Activated effector memory CD4-positive, alpha-beta T cell treated with anti-CD3 and anti-CD28 coated beads, Interleukin-2, amount 50 U/mL, for 16 hours (primary cell): ENCODE results near the gene CERS5.
A peak's percentile ranks its signal among the peaks of the same experiment; 100 is the strongest.
"Not testable (repeated sequence)": the region's sequence is repeated elsewhere in the genome, so short reads cannot be mapped to it uniquely, and the experiment has no call there.

Source experiments
- DNase-seq: peaks from one replicate; pipeline ENCODE4 v3.0.0-alpha.2; 2020

Gene CERS5

DNA sequence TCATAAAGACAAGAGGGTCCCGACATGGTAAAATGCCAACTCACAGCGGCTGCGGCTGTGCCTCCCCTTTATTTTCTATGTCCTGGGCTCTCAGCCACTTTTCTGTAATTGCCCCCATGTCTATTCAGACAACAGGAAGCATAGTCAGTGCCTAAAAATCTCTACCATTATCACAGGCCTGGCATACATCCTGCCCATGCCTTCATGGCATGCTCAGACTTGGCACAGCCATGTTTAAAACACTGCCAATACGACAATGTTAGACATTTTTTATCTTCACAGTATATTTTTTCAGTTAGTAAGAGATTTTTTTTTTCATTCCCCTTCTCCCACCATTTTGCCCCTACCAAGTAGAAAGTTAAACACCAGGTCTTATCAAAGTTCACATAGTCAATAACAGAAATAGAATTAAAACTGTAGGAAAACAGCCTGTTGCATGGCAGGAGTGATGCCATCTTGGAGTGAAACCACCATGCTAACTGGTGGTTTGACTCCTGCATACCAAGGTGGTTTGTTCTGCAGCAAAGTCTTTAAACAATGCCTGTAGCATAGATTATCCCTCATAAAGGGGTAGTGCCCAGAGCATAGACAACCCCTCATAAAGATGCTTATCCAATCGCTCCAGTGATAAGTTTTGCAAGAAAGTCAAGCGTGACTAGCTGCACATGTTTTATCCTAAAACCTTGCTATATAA, 18.9 kb upstream of the CERS5 start:
- no peak for DNase-seq

DNA sequence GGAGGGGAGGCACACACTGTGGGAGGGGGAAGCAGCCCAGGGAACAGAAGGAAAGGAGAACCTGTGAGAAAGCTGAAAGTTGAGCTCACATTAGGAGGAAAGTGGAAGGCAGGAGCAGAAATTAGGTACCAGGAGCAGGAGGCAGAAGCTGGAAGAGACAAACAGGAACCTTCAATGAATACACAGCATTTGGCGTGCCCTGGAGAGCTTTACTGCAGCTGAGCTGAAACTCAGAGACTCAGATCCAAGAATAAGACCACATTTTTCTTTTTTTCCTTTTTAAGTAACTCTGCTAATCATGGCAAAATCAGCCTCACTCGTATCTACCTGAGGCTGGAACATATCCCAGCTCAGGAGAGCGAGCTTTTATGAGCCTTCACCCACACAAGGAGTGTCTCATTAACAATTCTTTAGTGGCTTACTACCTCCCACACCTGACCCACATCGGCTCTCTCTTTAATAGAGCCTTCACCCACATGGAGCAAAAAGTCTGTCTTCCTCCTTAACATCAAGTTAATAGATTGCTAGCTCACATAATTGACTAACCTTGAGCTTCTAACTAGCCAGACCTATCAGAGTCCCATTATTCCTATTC, 18.2 kb upstream of the CERS5 start:
- no peak for DNase-seq

- DNase-seq, result no peak
Measured at GRCh38 chr12:50184261-50184660, 17.1 kb upstream of the CERS5 start.

DNA sequence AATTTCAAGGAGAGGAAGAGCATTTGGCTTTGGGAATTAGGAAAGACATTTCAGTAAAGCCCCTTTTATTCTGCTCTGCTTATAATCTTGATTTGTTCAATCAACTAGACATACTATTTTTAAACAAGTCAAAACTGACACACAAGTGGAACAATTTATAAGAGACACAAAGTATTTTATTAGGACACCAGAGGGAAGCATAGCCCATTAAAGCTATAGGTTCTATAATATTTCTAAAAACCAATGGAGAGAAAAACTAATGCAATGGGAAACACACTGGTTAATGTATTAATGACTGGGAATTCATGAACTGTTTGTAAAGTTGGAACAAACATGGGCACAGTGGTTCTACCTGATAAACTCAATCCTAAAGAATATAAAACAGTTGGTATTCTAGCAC, 15.3 kb upstream of the CERS5 start:
- no peak for DNase-seq

DNA sequence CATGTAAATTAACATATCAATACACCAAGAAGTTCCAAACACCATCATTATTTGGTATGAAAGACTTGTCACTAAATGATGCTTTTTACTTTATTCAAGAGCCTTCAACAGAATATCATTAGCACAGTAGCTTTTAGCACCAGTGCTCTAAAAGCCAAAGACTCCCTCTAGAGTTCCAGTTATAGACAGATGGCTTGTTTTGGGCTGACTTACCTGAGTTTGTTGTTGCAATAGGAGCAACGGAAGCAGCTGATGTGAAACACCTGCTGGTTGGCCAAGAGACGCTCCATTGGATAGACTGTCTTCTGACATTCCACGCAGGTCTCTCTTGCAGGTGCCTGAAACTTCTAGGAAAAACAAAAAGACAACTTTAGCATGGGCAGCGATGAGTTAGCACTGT, 14.5 kb upstream of the CERS5 start:
- no peak for DNase-seq

- no peak for DNase-seq
Measured at GRCh38 chr12:50175716-50176026, 8.5 kb upstream of the CERS5 start.

DNA sequence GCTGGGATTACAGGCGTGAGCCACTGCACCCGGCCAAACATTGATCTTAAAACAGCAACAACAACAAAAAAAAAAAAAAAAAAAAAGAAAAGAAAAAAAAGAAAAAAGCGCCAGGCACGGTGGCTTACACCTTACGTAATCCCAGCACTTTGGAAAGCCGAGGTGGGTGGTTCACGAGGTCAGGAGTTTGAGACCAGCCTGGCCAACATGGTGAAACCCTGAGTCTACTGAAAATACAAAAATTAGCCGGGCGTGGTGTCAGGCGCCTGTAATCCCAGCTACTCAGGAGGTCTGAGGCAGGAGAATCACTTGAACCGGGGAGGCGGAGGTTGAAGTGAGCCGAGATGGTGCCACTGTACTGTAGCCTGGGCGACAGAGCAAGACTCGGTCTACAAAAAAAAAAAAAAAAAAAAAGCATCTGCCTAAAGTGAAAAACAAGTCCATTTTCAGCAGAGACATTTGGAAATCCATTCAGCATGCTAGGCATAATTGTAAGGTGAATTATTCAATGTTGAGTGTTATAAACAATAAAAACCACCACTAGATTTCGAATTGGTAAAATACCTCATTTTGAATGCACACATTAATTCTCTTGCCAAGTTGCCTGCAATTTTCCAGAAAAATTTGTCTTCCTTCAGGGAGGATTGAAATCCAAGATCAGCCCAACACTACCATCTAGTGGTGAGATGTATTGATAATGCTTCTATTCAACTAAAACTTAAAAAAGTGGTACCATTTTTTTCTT, 8.0 kb upstream of the CERS5 start:
- DNase-seq, result no peak

DNA sequence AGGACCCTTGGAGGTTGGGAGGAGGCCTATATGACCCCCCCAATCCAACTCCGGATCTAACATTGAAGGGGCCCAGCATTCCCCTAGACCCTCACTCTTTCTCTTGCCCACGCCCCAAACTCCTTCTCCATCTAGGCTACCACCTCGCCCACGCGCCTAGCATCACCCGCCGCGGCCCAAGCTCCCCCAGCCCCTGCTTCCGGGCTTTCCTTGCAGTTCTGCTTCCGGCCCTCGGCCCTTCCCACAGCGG, 445 bp downstream of the CERS5 start:
- DNase-seq, result peak; percentile 83

GRCh38 chr12:50164963-50165362, 2.2 kb downstream of the CERS5 start:
- no peak for DNase-seq

DNA sequence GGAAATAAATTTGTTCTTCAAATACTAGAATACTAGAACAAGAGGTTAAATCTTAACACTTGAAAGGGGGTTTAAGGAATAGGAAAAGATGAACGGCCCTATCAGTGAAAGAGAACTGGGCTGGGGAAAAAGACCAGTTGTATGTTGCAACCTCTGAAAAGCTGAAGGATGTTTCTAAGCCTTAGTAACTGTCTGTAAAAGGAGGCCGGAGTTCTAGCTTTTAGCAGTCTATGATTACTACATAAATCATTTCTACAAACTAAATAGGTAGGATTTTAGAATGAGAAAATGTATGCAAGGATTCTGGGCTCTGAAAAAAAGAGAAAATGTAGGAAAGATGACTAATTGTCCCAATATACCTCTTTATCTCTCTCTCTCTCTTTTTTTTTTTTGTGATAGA, 4.9 kb downstream of the CERS5 start:
- DNase-seq, result no peak

DNA sequence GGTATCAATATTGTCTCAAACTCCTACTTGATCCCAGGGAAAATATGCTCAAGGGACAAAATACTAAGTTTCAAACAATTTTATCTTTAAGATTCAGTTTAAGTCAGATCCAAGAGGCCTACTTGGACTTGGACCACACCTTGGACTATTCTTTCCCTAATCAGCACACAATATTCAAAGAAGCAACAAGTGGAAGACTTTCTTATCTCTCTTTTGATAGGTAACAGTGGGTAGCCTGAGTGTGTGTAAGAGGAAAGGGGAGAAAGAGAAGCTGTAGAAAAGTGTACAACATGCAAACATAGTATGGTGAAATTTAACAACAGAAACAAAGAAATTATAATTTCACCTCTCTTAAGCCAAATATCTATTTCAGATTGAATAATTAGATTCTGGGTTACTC, 6.5 kb downstream of the CERS5 start:
- no peak for DNase-seq

DNA sequence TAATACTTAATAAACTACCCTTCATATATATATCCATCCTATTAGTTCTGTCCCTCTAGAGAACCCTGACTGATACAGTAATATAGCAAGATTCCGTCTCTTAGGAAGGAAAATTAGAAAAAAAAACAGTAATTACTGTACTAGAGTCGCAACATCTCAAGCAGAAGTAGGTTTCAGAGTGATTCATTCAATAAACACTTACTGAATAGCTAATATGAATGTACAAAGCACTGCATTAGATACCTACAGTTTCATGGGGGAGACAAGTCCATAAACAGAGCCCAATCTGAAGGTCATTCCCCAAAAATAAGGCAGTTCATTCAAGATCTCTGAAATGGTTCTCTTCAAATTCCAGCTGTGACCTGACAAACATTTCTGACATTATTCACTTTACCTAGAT, 9.9 kb downstream of the CERS5 start:
- no peak for DNase-seq

DNA sequence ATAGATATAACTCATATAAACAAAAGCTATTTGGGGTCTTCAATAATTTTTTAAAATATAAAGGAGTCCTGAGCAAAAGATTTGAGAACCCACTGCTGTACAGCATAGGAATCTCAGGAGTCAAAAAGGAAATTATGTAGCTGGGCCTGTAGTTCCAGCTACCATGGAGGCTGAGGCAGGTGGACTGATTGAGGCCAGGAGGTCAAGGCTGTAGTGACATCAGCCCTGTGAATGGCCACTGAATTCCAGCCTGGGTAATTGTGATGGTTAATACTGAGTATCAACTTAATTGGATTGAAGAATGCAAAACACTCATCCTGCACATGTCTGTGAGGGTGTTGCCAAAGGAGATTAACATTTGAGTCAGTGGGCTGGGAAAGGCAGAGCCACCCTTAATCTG, 10.5 kb downstream of the CERS5 start:
- no peak for DNase-seq

DNA sequence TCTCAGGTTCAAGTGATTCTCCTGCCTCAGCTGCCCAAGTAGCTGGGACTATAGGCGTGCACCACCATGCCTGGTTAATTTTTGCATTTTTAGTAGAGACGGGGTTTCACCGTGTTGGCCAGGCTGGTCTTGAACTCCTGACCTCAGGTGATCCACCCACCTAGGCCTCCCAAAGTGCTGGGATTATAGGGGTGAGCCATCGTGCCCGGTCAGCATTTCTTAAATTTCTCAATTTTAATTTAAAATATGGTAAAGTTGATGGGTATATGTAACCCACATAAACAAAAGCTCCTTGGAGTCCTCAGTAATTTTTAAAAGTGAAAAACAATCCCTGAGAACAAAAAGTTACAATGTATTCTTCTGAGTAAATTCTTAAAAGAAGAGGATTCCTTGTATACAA, 12.2 kb downstream of the CERS5 start:
- DNase-seq, result not testable (repeated sequence)

DNA sequence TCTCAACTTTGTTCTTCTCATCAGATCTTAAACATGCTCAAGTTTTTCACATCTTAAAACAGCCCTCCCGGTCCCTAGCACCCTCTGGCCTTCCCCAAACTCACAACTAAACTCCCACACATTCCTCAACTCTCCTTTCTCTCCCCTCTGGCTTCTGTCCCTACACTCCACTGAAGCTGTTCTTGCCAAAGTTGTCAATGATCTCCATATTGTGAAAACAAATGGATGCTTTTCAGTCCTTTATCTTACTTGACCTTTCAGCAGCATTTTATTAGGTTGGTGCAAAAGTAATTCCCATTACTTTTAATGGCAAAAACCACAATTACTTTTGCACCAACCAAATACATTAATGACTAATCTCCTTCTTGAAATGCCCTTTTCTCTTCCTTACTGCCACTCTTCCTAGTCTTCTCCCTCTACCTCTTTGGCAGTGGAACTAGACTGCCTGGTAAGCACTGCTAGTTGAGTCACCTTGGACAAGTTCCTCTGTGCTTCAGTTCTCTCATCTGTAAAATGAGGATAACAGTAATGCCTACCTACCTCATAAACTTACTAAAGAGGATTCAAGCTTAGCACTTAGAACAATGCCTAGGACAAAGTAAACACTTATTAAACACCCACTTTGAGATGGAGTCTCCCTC, 16.0 kb downstream of the CERS5 start:
- no peak for DNase-seq

DNA sequence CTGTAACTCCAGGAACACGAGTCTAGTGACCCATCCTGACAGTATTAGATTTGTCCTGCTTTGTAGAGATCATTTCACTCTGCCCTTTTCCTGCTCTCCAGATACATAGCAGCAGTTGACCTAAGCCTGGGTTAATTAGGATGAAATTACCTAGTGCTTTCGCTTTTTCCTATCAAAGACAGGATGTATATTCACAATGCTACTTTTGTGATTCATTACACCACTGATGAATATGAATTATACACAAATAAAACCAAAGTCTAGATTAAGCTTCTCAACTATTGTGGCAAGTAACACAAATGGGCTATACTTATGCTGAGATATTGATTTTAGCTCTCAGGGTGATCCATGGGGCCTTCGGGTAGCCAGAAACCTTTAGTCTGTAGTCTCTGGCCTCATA, 17.9 kb downstream of the CERS5 start:
- DNase-seq, result no peak

DNA sequence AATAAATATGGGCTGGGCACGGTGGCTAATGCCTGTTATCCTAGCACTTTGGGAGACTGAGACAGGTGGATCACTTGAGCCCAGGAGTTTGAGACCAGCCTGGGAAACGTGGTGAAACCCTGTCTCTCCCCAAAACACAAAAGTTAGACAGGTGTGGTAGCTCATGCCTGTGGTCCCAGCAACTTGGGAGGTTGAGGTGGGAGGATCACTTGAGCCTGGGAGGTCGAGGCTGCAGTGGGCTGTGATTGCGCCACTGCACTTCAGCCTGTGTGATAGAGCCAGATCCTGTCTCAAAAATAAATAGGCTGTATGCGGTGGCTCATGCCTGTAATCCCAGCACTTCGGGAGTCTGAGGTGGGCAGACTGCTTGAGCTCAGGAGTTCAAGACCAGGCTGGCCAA, 19.2 kb downstream of the CERS5 start:
- not testable (repeated sequence) for DNase-seq

DNA sequence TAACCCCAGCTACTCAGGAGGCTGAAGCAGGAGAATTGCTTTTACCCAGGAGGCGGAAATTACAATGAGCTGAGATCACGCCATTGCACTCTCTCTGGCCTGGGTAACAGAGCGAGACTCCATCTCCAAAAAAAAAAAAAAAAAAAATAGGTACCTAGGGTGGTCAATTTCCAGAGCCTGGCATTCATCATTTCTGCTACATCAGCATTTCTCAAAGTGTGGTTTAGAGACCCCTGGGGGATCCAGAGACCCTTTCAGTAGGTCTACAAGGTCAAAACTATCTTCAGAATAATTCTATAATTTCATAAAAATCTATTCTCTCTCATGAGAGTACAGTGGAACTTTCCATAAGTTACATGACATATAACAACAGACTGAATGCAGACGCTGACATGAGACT, 19.9 kb downstream of the CERS5 start:
- no peak for DNase-seq

- DNase-seq, result no peak
Measured at GRCh38 chr12:50145439-50145838, 21.7 kb downstream of the CERS5 start.

DNA sequence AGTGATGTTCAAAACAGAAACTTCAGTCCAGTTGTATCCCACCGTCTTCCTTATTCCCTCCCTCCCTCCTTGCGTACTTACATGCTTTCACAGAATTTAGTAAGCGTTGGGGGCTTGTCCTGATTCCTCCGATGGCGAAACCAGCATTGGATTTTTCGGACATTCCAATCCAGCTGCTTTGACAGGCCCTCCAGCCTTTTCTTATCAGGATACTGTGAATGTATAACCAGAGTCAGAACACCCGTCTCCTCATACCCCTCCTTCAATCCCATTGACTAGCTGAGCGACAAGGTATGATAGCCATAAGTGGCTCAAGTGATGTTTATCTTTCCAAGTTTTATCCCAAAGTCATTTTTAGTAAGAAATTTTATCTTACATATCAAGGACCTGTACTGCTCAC, 24.2 kb downstream of the CERS5 start:
- no peak for DNase-seq

GRCh38 chr12:50132505-50133135, 34.5 kb downstream of the CERS5 start:
- no peak for DNase-seq

DNA sequence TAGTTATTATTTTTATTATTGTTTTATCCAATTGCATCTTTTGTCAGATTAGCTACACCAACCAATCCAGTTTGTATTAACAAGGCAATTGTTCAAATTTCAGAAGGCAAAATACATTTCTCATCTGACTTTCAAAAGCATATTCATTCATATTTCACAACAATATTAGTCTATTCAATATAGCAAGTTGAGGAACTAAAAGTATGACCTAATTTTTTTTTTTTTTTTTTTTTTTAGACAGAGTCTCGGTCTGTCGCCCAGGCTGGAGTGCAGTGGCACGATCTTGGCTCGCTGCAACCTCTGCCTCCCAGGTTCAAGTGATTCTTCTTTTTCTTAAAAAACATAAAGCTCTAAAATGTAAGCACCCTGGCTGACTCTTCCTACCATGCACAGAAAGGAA, 37.9 kb downstream of the CERS5 start:
- no peak for DNase-seq

- no peak for DNase-seq
Measured at GRCh38 chr12:50127546-50127945, 39.6 kb downstream of the CERS5 start.

GRCh38 chr12:50123203-50123602, 44.0 kb downstream of the CERS5 start:
- no peak for DNase-seq
